HG03521 (cell line): Measurements from ENCODE around the gene TRRAP.
A peak's percentile ranks its signal among the peaks of the same experiment; 100 is the strongest.
"Not testable (repeated sequence)": the region's sequence is repeated elsewhere in the genome, so short reads cannot be mapped to it uniquely, and the experiment has no call there.

ENCODE experiments used
- ATAC-seq: cut with Tn5 transposase; IDR thresholded peaks from one replicate; pipeline ENCODE4 v1.9.1; 2021; ENCODE audit warnings: mild to moderate bottlenecking, moderate library complexity; ENCODE audit not compliant: unreplicated experiment

TRRAP gene

GRCh38 chr7:98878365-98879197, at the start of gene TRRAP:
TSS of gene TRRAP (plus strand) at chr7:98878532. CDS start at chr7:98881151, 2,619 bp downstream.
- ATAC-seq, result peak; percentile 72

DNA sequence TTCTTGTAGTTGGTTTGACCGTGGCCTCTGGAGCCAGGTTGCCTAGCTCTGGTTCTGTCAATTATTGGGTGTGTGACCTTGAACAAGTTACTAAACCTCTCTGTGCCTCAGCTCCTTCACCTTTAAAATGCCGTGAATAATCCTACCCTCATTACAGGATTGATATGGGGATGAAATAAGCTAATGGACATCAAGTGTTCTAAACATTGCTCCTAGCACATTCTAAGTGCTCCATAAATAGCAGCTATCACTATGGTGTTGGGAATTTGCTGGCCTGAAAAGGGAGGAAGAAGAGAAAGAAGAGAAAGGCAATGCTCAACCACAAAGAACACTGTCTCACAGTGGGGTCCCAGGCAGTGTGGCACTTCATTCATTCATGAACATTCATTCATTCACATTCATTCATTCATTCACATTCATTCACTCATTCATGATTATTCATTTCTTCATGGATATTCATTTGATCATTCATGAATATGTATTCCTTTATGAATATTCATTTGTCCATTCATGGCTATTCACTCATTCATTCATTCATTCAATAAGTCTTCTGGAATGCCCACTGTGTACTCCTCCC, 47.3 kb upstream of the TRRAP start:
- no peak for ATAC-seq

GRCh38 chr7:98831641-98832221, 46.6 kb upstream of the TRRAP start:
- ATAC-seq, result no peak

DNA sequence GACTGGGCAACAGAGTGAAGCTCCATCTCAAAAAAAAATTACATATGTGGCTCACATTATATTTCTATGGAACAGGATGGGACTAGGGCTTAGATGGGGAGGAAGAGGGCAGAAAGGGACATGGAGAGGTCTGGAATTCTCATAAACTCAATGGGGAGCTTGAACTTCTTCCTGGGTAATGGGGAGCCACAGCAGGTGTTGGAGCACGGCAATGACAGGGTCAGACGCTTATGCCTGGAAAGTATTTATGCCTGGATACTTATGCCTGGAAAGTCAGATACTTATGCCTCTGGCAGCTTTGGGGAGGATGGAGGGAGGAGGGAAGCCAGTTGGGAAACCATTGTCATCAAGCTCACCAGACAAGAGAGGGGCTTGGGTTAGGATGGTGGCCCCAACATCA, 45.3 kb upstream of the TRRAP start:
- ATAC-seq, result no peak

DNA sequence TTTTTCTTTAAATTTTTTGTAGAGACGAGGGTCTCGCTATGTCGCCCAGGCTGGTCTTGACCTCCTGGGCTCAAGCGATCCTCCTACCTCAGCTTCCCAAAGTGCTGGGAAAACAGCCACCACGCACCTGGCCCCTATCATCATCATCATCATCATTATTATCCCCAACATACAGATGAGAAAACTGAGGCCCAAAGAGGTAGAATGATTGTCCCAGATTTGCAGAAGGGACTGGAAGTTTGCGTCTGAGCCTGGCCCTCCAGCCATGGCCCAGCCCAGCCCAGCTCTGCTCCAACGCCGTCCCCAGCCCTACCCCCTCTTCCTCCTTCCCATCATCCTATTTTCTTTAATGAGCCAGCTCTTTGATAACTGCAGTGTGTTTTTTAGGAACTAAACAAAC, 43.4 kb upstream of the TRRAP start:
- no peak for ATAC-seq

DNA sequence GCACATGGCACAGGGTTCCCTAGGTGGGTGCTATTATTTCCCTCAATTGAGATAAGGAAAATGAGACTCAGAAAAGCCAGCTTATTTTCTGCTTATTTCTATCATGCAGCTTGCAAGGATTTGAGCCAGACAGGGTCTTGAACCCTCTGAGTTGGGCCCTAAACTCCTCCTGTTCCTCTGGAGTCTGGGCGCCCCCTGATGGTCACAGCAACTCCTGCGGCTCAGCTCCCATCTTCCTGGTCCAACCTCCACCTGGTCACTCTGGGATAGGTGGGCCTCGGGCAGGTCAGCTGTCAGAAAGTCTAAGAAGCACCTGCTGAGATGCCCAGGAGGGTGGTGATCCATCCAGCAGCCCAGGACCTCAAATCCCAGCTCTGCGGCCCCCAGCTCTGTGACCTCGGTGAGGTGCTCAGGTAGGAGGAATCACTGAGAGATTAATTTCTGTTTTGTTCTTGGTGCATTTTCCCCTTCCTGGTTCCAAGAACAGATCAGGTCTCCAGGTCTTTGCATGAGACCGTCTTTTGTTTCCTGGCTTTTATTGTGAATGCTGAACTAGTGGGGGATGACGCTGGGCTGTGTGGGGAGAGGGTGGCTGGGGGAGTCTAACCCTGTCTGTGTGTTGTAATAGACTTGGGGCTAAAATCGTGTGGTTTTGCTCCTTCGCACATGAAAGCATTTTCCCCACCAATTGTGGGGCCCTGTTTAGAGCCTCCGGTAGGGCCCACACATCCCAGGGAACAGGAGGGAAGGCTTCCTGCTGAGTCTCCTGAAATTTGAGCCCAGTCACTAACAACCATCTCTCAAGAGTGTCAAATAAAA, 41.3 kb upstream of the TRRAP start:
- no peak for ATAC-seq

GRCh38 chr7:98837630-98837972, 40.7 kb upstream of the TRRAP start:
- ATAC-seq, result no peak

GRCh38 chr7:98840096-98840495, 38.2 kb upstream of the TRRAP start:
- no peak for ATAC-seq

DNA sequence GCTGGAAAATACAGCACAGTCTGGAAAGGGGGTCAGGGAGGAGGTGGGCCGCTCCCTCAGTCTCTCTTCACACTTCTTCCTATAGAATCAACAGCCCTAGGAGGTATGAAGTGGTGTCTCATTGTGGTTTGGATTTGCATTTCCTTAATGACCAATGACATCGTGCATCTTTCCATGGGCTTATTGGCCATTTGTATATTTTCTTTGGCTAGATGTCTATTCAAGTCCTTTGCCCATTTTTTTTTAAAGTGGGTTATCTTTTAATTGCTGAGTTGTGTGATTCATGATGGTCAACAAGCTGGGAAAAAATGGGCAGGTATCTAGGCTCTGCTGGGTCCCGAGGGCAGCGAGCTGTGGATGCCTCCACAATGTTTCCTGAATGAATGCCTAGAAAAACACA, 37.6 kb upstream of the TRRAP start:
- no peak for ATAC-seq

GRCh38 chr7:98841179-98841997, 36.9 kb upstream of the TRRAP start:
- no peak for ATAC-seq

DNA sequence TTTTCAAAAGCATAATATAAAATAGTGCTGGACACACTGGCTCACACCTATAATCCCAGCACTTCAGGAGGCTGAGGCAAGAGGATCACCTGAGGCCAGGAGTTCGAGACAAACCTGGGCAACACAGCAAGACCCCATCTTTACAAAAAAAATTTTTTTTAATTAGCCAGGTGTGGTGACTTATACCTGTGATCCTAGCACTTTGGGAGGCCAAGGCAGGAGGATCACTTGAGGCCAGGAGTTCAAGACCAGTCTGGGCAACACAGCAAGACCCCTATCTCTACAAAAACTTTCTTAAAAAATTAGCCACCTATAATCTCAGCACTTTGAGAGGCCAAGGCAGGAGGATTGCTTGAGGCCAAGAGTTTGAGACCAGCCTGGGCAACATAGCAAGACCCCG, 35.8 kb upstream of the TRRAP start:
- not testable (repeated sequence) for ATAC-seq

DNA sequence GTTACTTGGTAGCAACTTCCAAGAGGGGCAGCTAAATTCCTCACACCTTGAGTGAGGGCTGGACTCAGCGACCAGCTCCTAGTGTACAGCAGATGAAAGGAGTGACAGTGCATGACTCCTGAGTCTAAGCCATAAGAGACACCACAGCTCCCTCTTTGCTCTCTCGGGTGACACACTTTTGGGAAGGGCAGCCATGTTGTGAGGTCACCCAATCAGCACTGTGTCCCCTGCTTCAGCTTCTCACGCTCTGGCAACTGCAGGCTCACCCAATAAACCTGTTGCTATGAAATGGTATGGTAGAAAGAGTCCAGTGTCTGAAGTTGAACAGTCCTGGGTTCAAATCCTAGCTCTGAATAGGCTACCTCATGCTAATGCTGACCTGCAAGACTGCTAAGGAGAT, 29.4 kb upstream of the TRRAP start:
- ATAC-seq, result no peak

DNA sequence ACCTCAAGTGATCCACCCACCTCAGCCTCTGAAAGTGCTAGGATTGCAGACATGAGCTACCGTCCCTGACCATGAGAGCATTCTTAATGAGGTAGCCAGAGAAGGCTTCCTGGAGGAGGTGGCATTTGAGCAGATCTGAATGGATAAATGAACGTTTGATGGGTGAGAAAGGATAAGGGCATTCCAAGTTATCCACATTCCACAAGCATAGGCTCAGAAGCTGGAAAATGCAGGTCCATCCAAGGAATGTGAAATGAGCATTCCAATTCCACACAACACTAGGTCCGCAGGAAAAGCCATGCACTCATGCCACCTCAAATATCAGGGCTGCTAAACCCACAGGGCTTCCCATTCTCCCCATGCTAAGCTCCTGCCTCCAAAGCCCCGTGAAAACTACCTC, 25.5 kb upstream of the TRRAP start:
- no peak for ATAC-seq

DNA sequence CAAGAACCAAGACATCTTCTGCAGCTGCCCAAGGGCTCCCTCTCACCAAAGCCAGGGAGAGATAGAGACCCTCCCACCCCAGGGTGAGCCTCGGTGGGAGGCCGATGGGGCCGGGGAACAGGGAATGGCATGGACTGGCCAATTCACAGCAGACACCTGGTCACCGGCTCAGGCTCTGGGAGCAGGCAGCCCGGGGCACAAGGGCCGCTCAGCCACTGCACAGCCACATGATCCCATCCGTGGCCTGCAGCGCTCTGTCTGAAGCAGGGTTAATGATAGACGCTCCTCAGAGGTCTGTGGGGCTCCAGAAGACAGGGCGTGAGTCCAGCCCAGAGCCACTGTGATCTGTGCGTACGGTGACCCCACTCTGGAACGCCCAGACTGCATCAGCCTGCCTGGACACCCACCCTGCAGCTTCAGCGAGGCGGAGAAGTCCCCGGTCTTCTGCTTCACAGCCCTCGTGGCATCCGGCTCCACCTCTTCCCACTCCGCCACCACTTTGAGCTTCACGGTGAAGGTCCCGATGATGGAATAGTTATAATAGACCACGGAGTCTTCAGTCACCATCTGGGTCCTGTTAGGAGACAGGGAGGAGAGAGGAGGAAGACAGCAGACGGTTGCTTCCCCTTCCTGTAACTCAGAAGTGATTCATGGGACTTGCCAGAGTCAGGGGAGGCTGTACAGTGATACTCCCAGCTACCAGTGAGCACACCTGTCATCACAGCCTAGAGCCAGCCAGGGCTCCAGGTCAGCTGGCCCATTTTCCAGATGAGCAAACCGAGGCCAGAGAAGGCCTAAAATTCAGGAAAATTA, 22.5 kb upstream of the TRRAP start:
- no peak for ATAC-seq

- no peak for ATAC-seq
These were observed 18.3 kb upstream of the TRRAP start for GRCh38 chr7:98860071-98860470.

DNA sequence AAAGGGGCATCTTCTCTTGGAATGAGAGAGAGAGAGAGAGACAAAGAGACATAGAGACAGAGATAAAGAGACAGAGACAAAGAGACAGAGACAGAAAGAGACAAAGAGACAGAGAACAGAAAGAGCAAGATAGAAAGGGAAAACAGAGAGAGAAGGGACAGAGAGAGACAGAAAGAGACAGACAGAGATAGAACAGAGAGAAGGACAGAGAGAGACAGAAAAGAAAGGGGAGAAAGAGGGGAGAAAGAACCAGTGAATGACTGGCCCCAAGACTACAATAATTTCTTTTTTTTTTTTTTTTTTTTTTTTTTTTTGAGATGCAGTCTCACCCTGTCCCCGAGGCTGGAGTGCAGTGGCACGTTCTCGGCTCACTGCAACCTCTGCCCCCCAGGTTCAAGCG, 16.1 kb upstream of the TRRAP start:
- ATAC-seq, result no peak

DNA sequence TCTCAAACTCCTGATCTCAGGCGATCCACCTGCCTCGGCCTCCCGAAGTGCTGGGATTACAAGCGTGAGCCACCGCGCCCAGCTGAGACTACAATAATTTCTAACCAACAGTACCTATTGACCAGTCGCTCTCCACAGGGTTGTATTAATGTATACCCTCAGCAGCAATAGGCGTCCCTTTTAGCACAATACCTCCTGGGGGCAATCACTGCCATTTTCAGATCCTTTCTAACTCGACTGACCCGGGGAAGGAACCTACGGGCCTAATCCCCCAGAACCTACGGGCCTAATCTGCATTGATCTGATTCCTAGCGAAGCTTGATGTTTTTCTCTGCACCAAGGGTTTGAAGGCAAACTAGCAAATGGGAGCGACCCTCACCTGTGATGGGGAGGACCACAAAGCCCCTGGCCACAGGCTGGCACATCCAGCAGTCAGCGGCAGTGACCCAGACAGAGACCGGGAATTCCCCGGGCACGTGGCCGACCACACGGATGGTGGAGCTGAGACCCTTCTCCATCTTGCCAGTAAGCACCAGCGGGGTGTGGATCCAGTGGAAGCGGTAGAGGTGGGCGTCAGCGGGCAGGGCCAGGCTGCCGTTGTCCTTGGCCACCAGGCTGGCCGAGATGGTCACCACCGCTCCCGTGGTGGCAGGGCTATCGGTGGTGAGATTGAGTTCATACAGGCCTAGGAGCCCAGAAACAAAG, 15.5 kb upstream of the TRRAP start:
- no peak for ATAC-seq

DNA sequence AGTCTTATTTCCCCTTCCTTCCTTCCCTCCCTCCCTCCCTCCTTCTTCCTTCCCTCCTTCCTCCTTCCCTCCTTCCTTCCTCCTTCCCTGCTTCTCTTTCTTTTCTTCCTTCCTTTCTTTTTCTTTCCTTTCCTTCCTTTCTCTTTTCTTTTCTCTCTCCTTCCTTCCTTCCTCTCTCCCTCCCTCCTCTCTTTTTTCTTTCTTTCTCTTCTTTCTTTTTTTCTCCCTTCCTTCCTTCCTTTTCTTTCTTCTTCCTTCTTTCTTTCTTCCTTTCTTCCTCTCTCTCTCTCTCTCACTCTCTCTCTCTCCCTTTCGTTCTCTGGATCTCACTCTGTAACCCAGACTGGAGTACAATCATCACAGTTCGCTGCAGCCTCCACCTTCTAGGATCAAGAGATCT, 14.7 kb upstream of the TRRAP start:
- no peak for ATAC-seq

DNA sequence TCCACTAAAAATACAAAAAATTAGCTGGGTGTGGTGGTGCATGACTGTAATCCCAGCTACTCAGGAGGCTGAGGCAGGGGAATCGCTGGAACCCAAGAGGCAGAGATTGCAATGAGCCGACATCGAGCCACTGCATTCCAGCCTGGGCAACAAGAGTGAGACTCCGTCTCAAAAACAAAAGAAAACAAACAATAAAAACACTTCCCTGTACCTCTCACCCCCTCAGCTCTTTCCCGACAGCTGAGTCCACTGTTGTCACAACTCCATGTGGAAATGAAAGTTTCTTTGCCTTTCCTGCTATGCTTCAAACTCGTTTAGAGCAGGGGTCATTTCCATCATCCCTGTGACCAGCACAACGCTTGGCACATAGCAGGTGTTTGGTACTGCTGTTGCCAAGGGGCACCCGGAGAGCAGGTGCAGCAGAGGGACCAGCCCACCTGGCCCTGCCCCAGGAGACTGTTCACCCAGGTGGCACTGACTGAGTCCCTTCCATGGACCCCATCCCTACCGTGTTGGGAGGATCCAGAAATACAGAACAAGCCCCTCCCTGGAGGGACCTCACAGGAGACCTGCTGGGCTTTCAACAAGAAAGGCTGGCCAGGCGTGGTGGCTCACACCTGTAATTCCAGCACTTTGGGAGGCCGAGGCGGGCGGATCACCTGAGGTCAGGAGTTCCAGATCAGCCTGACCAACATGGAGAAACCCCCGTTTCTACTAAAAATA, 13.4 kb upstream of the TRRAP start:
- ATAC-seq, result no peak
